K562 (cell line): ENCODE results near the gene YPEL1. TPM values are rescaled to one million over a fixed set of nuclear protein-coding genes. Genes with fewer than 3 reads are reported as not detected.
A peak's percentile ranks its signal among the peaks of the same experiment; 100 is the strongest.

ENCODE experiments used
- FOXJ2 ChIP-seq: fragments of 200-800 bp; sonication (Bioruptor generic); IDR thresholded peaks from 2 replicates; pipeline ENCODE4 v1.6.1; 2016; ENCODE audit warnings: missing genetic modification characterization, missing compliant biosample characterization
- OTX1 ChIP-seq: fragments of 450-650 bp; formaldehyde crosslinking; IDR thresholded peaks from 2 replicates; pipeline ENCODE4 v1.4.0; 2022; ENCODE audit warnings: mild to moderate bottlenecking
- SPI1 ChIP-seq: IDR thresholded peaks from 2 replicates; pipeline ENCODE4 v1.6.1; 2011; ENCODE audit warnings: low read depth, low read length, control low read depth, borderline replicate concordance
- SRF ChIP-seq, 2 experiments: fragments of 250-450, 450-650 bp in 1 of 2; sonication (Bioruptor Pico) in 1 of 2; sonication (generic) in 1 of 2; formaldehyde crosslinking; IDR thresholded peaks; 2 replicates each; pipeline versions ENCODE4 v1.5.0 to v1.5.1; 2020 to 2022; ENCODE audit warnings: mild to moderate bottlenecking in 1 of 2, missing genetic modification reagents in 1 of 2
- ZNF436 ChIP-seq: fragments of 250-450, 450-650 bp; sonication (Bioruptor Pico); formaldehyde crosslinking; IDR thresholded peaks from 2 replicates; pipeline ENCODE4 v1.7.0; 2020; ENCODE audit warnings: mild to moderate bottlenecking
- ZNF778 ChIP-seq: fragments of 450-650 bp; formaldehyde crosslinking; IDR thresholded peaks from 2 replicates; pipeline ENCODE4 v1.4.0; 2020; ENCODE audit warnings: mild to moderate bottlenecking, moderate library complexity
- polyA plus RNA-seq, 8 experiments: library from polyadenylated mRNA; depleted of rRNA in 4 of 8; stranded (reverse) in 5 of 8; unstranded in 3 of 8; fragments of >200 nt; fragmentation: Nextera tagmentation in 2 of 8; fragmentation: Illumina TruSeq in 1 of 8; extraction: Ambion mirVana in 2 of 8; extraction: Trizol in 1 of 8; gene quantifications; 2 replicates each; pipeline versions ENCODE4 v1.2.1 to v1.2.3, GENCODE V29; 2011 to 2014; ENCODE audit warnings: inconsistent platforms in 1 of 8, missing spikeins in 1 of 8
- total RNA-seq, 7 experiments: library from RNA; depleted of rRNA in 6 of 7; stranded (reverse); fragments of >200 nt in 6 of 7; fragmentation: Illumina TruSeq in 2 of 7; extraction: Trizol in 2 of 7; gene quantifications; 2 replicates each; pipeline versions ENCODE4 v1.2.1 to v1.2.3, GENCODE V29; 2011 to 2021; ENCODE audit warnings: low replicate concordance in 1 of 7
- TF ChIP-seq, protein P1 (sequence below), 3 experiments: fragments of 200-800 bp in 1 of 3; fragments of 250-450 bp in 1 of 3; fragments of 450-650 bp in 1 of 3; sonication (Bioruptor Pico) in 1 of 3; sonication (Bioruptor generic) in 1 of 3; formaldehyde crosslinking in 1 of 3; IDR thresholded peaks; 2 replicates each; pipeline versions ENCODE4 v1.6.1 to v1.8.0; 2016 to 2022; ENCODE audit warnings: mild to moderate bottlenecking in 2 of 3, missing genetic modification characterization in 2 of 3, missing compliant biosample characterization in 1 of 3, moderate library complexity in 1 of 3

YPEL1 gene
- total and polyA plus RNA-seq, 9 of the 15 experiments (the other 6 are each of a cell fraction or from before 2014, with no cell fraction given), result 0.07 to 2.2 (median 0.46) TPM

- TF ChIP-seq ZNF436 (CRISPR knock-in tag) (0 out of 2 replicates have a peak, but pooled peaks have one; percentile 1), FOXJ2 (tag) (no peak), OTX1 (0 out of 2 replicates have a peak, but pooled peaks have one; percentile 23), ZNF778 (CRISPR knock-in tag) (no peak), SRF (CRISPR knock-in tag; IDR thresholded peaks at IDR 0.05) (peak in 1 of 2 experiments; percentile 19; a peak in 1 of 4 replicates), SPI1 (0 out of 2 replicates have a peak, but pooled peaks have one; percentile 0)
- TF ChIP-seq, protein P1, sequence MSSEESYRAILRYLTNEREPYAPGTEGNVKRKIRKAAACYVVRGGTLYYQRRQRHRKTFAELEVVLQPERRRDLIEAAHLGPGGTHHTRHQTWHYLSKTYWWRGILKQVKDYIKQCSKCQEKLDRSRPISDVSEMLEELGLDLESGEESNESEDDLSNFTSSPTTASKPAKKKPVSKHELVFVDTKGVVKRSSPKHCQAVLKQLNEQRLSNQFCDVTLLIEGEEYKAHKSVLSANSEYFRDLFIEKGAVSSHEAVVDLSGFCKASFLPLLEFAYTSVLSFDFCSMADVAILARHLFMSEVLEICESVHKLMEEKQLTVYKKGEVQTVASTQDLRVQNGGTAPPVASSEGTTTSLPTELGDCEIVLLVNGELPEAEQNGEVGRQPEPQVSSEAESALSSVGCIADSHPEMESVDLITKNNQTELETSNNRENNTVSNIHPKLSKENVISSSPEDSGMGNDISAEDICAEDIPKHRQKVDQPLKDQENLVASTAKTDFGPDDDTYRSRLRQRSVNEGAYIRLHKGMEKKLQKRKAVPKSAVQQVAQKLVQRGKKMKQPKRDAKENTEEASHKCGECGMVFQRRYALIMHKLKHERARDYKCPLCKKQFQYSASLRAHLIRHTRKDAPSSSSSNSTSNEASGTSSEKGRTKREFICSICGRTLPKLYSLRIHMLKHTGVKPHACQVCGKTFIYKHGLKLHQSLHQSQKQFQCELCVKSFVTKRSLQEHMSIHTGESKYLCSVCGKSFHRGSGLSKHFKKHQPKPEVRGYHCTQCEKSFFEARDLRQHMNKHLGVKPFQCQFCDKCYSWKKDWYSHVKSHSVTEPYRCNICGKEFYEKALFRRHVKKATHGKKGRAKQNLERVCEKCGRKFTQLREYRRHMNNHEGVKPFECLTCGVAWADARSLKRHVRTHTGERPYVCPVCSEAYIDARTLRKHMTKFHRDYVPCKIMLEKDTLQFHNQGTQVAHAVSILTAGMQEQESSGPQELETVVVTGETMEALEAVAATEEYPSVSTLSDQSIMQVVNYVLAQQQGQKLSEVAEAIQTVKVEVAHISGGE (CRISPR knock-in tag; IDR thresholded peaks at IDR 0.05), result 0 out of 6 replicates have a peak, but pooled peaks of 1 of the 3 experiments have one; percentile 7
These were observed 39.5 kb downstream of the YPEL1 start (continued) for GRCh38 chr22:21696115-21696514.
